HG03457 (cell line): ENCODE measurements around the gene TSC22D1.
"Not testable (repeated sequence)": the region's sequence is repeated elsewhere in the genome, so short reads cannot be mapped to it uniquely, and the experiment has no call there.

Experiments
- ATAC-seq: cut with Tn5 transposase; IDR thresholded peaks from one replicate; pipeline ENCODE4 v1.9.1; 2021; ENCODE audit warnings: moderate number of reproducible peaks; ENCODE audit not compliant: unreplicated experiment

TSC22D1 gene

GRCh38 chr13:44507639-44508038 lies 68.5 kb downstream of the TSC22D1 start:
- ATAC-seq, result no peak

- no peak for ATAC-seq
Measured at GRCh38 chr13:44506719-44507118, 69.4 kb downstream of the TSC22D1 start.

GRCh38 chr13:44506251-44506650 lies 69.9 kb downstream of the TSC22D1 start:
- no peak for ATAC-seq

GRCh38 chr13:44504116-44504515 lies 72.0 kb downstream of the TSC22D1 start:
- ATAC-seq, result no peak

- ATAC-seq, result no peak
Measured at GRCh38 chr13:44498969-44499368, 77.2 kb downstream of the TSC22D1 start.

- no peak for ATAC-seq
Measured at GRCh38 chr13:44498502-44498901, 77.6 kb downstream of the TSC22D1 start.

- no peak for ATAC-seq
Measured at GRCh38 chr13:44497801-44498200, 78.3 kb downstream of the TSC22D1 start.

- no peak for ATAC-seq
Measured at GRCh38 chr13:44493213-44493812, 82.8 kb downstream of the TSC22D1 start.

GRCh38 chr13:44489751-44490150 lies 86.4 kb downstream of the TSC22D1 start:
- no peak for ATAC-seq

GRCh38 chr13:44487989-44488388 lies 88.1 kb downstream of the TSC22D1 start:
- ATAC-seq, result no peak

GRCh38 chr13:44484562-44485138 lies 91.5 kb downstream of the TSC22D1 start:
- no peak for ATAC-seq

GRCh38 chr13:44474122-44474910 lies 101.8 kb downstream of the TSC22D1 start:
- ATAC-seq, result no peak

- ATAC-seq, result no peak
Measured at GRCh38 chr13:44471686-44472085, 104.4 kb downstream of the TSC22D1 start.

GRCh38 chr13:44470638-44471562 lies 105.2 kb downstream of the TSC22D1 start:
- ATAC-seq, result no peak

GRCh38 chr13:44468874-44469273 lies 107.3 kb downstream of the TSC22D1 start:
- ATAC-seq, result no peak

- no peak for ATAC-seq
Measured at GRCh38 chr13:44465318-44465717, 110.8 kb downstream of the TSC22D1 start.

- no peak for ATAC-seq
Measured at GRCh38 chr13:44464471-44464870, 111.7 kb downstream of the TSC22D1 start.

GRCh38 chr13:44463759-44464158 lies 112.4 kb downstream of the TSC22D1 start:
- ATAC-seq, result no peak

- ATAC-seq, result no peak
Measured at GRCh38 chr13:44459674-44460073, 116.5 kb downstream of the TSC22D1 start.

- ATAC-seq, result no peak
Measured at GRCh38 chr13:44458313-44458975, 117.7 kb downstream of the TSC22D1 start.

GRCh38 chr13:44456212-44456611 lies 119.9 kb downstream of the TSC22D1 start:
- ATAC-seq, result not testable (repeated sequence)
